MM.1S (cell line): ENCODE data around the gene PRKCA.

Source experiments
- DNase-seq: peaks from one replicate; pipeline ENCODE4 v3.0.0-alpha.2; 2015
- H2AFZ ChIP-seq: fragments of 300-600 bp; sonication (generic); 2 replicates; pipeline ENCODE4 v1.6.0; 2016; ENCODE audit warnings: antibody characterized with exemption, low read length
- H3F3A ChIP-seq: fragments of 300-600 bp; sonication (generic); 2 replicates; pipeline ENCODE4 v1.6.1; 2016; ENCODE audit warnings: mild to moderate bottlenecking, antibody characterized with exemption, low read length, moderate library complexity, mixed read lengths; ENCODE audit not compliant: insufficient read depth
- H3K27ac ChIP-seq: fragments of 300-600 bp; sonication (generic); 2 replicates; pipeline ENCODE4 v1.5.1; 2016; ENCODE audit warnings: mild to moderate bottlenecking, low read length
- H3K27me3 ChIP-seq: fragments of 300-600 bp; sonication (generic); replicated peaks from 2 replicates; pipeline ENCODE4 v1.6.0; 2016; ENCODE audit warnings: low read length; ENCODE audit not compliant: insufficient read depth
- H3K36me3 ChIP-seq: fragments of 300-600 bp; sonication (generic); replicated peaks from 2 replicates; pipeline ENCODE4 v1.6.1; 2016; ENCODE audit warnings: mild to moderate bottlenecking, low read length, mixed read lengths; ENCODE audit not compliant: insufficient read depth
- H3K4me1 ChIP-seq: fragments of 300-600 bp; sonication (generic); 2 replicates; pipeline ENCODE4 v1.6.1; 2016; ENCODE audit warnings: low read length, mixed read lengths
- H3K4me2 ChIP-seq: fragments of 300-600 bp; sonication (generic); 2 replicates; pipeline ENCODE4 v1.6.0; 2016; ENCODE audit warnings: low read depth, low read length
- H3K4me3 ChIP-seq: fragments of 300-600 bp; sonication (generic); 2 replicates; pipeline ENCODE4 v1.5.1; 2016; ENCODE audit warnings: low read length, mixed read lengths
- H3K79me2 ChIP-seq: fragments of 300-600 bp; sonication (generic); 2 replicates; pipeline ENCODE4 v1.6.1; 2016; ENCODE audit warnings: mixed run types, low read length, mixed read lengths
- H3K9ac ChIP-seq: fragments of 300-600 bp; sonication (generic); 2 replicates; pipeline ENCODE4 v1.6.1; 2016; ENCODE audit warnings: low read length, mixed read lengths
- H3K9me2 ChIP-seq: fragments of 300-600 bp; sonication (generic); replicated peaks from 2 replicates; pipeline ENCODE4 v1.6.1; 2016; ENCODE audit warnings: mild to moderate bottlenecking, low read length, mixed read lengths; ENCODE audit not compliant: insufficient read depth
- H3K9me3 ChIP-seq: fragments of 300-600 bp; sonication (generic); replicated peaks from 2 replicates; pipeline ENCODE4 v1.6.1; 2016; ENCODE audit warnings: mild to moderate bottlenecking, low read length, mixed read lengths; ENCODE audit not compliant: insufficient read depth
- H4K20me1 ChIP-seq: fragments of 300-600 bp; sonication (generic); 2 replicates; pipeline ENCODE4 v1.6.1; 2016; ENCODE audit warnings: mild to moderate bottlenecking, low read length, moderate library complexity, mixed read lengths; ENCODE audit not compliant: insufficient read depth
- CTCF ChIP-seq: fragments of 300-600 bp; sonication (generic); IDR thresholded peaks from 2 replicates; pipeline ENCODE4 v1.5.1; 2016; ENCODE audit warnings: antibody characterized with exemption, low read length, mixed read lengths
- EZH2 ChIP-seq: fragments of 300-600 bp; sonication (generic); optimal IDR thresholded peaks from 2 replicates; pipeline ENCODE3; 2017; ENCODE audit warnings: low read depth, mild to moderate bottlenecking, antibody characterized with exemption, low read length, mixed read lengths
- EZH2phosphoT487 ChIP-seq: fragments of 300-600 bp; sonication (generic); IDR thresholded peaks from 2 replicates; pipeline ENCODE4 v1.6.1; 2018; ENCODE audit warnings: antibody characterized with exemption, low read length

The PRKCA gene

GRCh38 chr17:66498580-66498979, 196.2 kb downstream of the PRKCA start:
- H3K36me3 ChIP-seq: no peaks in the 10 kb centered on the region
- H3K27ac ChIP-seq: no peak overlapping the region
- H4K20me1 ChIP-seq: no peaks in the 10 kb centered on the region
- no peak overlapping the region for H3K9ac ChIP-seq
- H3K27me3 ChIP-seq: no peaks in the 10 kb centered on the region
- TF ChIP-seq CTCF (no peak), EZH2 (no peak), EZH2phosphoT487 (no peak)
- H2AFZ ChIP-seq: no peak overlapping the region
- H3K4me1 ChIP-seq: no peaks in the 10 kb centered on the region
- no peak overlapping the region for H3K4me2 ChIP-seq
- no peak overlapping the region for H3K4me3 ChIP-seq
- DNase-seq: no peak
- 0 out of 2 replicates have a peak, but pooled peaks cover 2% of the 10 kb centered on the region for H3K79me2 ChIP-seq
- H3K9me3 ChIP-seq: no peaks in the 10 kb centered on the region
- H3F3A ChIP-seq: no peaks in the 10 kb centered on the region
- H3K9me2 ChIP-seq: no peaks in the 10 kb centered on the region

DNA sequence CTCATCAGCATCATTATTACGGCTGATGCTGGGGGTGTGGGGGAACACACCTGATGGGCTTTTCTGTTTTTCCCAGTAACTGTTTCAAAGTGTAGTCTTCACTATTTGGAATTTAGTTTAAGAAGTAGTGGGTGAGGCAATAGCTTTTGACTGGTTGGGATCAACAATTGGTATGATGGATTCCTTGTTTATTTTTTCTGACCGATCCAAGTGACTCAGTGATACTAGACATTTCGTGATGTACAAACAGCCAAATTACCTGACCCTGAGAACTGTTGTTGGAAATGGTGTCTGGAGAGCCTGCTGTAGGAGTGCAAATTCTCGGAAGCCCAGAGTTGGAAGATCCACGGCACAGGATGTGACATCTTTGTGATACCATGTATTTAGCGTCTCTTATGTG, 204.2 kb downstream of the PRKCA start:
- H2AFZ ChIP-seq: no peak overlapping the region
- H3K27me3 ChIP-seq: no peaks in the 10 kb centered on the region
- TF ChIP-seq EZH2: no peak
- TF ChIP-seq EZH2phosphoT487: no peak
- no peak for TF ChIP-seq CTCF
- no peaks in the 10 kb centered on the region for H4K20me1 ChIP-seq
- H3K27ac ChIP-seq: no peak overlapping the region
- no peaks in the 10 kb centered on the region for H3K9me2 ChIP-seq
- no peaks in the 10 kb centered on the region for H3K9me3 ChIP-seq
- H3K4me3 ChIP-seq: no peak overlapping the region
- no peaks in the 10 kb centered on the region for H3K36me3 ChIP-seq
- H3K4me1 ChIP-seq: no peaks in the 10 kb centered on the region
- H3K4me2 ChIP-seq: no peak overlapping the region
- H3F3A ChIP-seq: no peaks in the 10 kb centered on the region
- DNase-seq: no peak
- H3K79me2 ChIP-seq: no peaks in the 10 kb centered on the region
- H3K9ac ChIP-seq: no peak overlapping the region

DNA sequence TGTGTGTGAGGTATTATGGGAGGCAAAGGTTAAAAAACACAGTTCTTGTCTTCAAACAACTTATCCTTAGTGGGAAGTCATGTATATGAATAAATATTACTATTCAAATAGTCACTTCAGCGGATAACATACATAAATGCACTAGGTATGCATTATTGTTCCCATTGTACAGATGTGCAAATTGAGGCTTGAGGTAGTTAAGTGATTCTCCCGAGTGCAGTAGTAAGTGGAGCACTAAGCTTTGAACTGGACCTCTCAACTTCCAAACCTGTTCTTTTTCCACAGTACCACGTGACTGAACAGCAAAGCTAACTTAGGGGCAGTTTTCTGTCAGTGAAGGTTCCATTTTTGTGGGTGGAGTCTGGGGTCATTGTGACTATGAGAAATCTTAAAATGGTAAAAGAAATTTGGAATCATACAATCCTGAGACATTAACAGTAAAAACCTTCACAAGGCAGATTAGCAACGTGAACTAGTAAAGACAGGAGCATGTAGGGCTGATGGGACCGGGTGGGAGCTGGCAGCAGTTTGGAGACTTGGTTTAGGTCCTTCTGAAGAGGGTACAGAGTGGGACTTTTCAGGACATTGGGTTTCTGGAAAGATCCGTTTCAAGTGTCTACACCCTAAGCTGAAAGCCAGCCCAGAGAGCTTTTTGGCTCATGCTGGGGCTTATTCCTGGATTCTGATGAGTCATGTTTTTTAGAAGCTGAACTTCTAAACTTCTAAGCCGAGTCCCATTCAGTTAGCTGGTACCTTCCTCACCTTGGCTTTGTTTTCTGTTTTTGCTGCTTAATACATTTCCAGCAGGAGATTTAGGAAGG, 204.9 kb downstream of the PRKCA start:
- no peaks in the 10 kb centered on the region for H3K79me2 ChIP-seq
- H3K4me2 ChIP-seq: no peak overlapping the region
- H3K27me3 ChIP-seq: no peaks in the 10 kb centered on the region
- no peak overlapping the region for H3K27ac ChIP-seq
- no peak for DNase-seq
- no peaks in the 10 kb centered on the region for H3K9me3 ChIP-seq
- no peak overlapping the region for H3K9ac ChIP-seq
- H3K36me3 ChIP-seq: no peaks in the 10 kb centered on the region
- H2AFZ ChIP-seq: no peak overlapping the region
- no peak overlapping the region for H3K4me3 ChIP-seq
- no peaks in the 10 kb centered on the region for H4K20me1 ChIP-seq
- no peaks in the 10 kb centered on the region for H3K4me1 ChIP-seq
- no peaks in the 10 kb centered on the region for H3K9me2 ChIP-seq
- no peaks in the 10 kb centered on the region for H3F3A ChIP-seq
- TF ChIP-seq EZH2phosphoT487 (no peak), CTCF (no peak), EZH2 (no peak)
